GM21367 (cell line): ENCODE measurements around the gene KDM1A.

Experiments
- ATAC-seq: cut with Tn5 transposase; IDR thresholded peaks from one replicate; pipeline ENCODE4 v1.9.1; 2021; ENCODE audit not compliant: unreplicated experiment

The KDM1A gene

GRCh38 chr1:23103001-23103889 lies 84.0 kb downstream of the KDM1A start:
- no peak for ATAC-seq

GRCh38 chr1:23108918-23109533 lies 89.8 kb downstream of the KDM1A start:
- ATAC-seq, result no peak

- no peak for ATAC-seq
Measured at GRCh38 chr1:23110391-23110790, 91.1 kb downstream of the KDM1A start.

GRCh38 chr1:23111600-23112535 lies 92.6 kb downstream of the KDM1A start:
- ATAC-seq, result no peak

- no peak for ATAC-seq
Measured at GRCh38 chr1:23114424-23115079, 95.3 kb downstream of the KDM1A start.

GRCh38 chr1:23116216-23116836 lies 97.1 kb downstream of the KDM1A start:
- no peak for ATAC-seq

GRCh38 chr1:23116921-23117699 lies 97.8 kb downstream of the KDM1A start:
- ATAC-seq, result no peak

GRCh38 chr1:23118407-23118806 lies 99.1 kb downstream of the KDM1A start:
- no peak for ATAC-seq

- no peak for ATAC-seq
Measured at GRCh38 chr1:23118957-23119792, 99.9 kb downstream of the KDM1A start.

GRCh38 chr1:23120383-23120782 lies 101.1 kb downstream of the KDM1A start:
- ATAC-seq, result no peak

GRCh38 chr1:23122023-23122748 lies 102.9 kb downstream of the KDM1A start:
- ATAC-seq, result no peak

- no peak for ATAC-seq
Measured at GRCh38 chr1:23122796-23123195, 103.5 kb downstream of the KDM1A start.

GRCh38 chr1:23123528-23123927 lies 104.3 kb downstream of the KDM1A start:
- ATAC-seq, result no peak

GRCh38 chr1:23124259-23125026 lies 105.2 kb downstream of the KDM1A start:
- no peak for ATAC-seq

- no peak for ATAC-seq
Measured at GRCh38 chr1:23125489-23125888, 106.2 kb downstream of the KDM1A start.

- no peak for ATAC-seq
Measured at GRCh38 chr1:23126200-23126599, 106.9 kb downstream of the KDM1A start.

- ATAC-seq, result no peak
Measured at GRCh38 chr1:23126801-23127200, 107.5 kb downstream of the KDM1A start.
